ENCODE data around the gene TRAPPC14. TPM values are rescaled to one million over a fixed set of nuclear protein-coding genes. Genes with fewer than 3 reads are reported as not detected.
A peak's percentile ranks its signal among the peaks of the same experiment; 100 is the strongest.

Gene TRAPPC14
- total and polyA plus RNA-seq, 9 of the 15 experiments (the other 6 are each of a cell fraction or from before 2014, with no cell fraction given) = 0.42 to 45.9 (median 18.2) TPM

DNA sequence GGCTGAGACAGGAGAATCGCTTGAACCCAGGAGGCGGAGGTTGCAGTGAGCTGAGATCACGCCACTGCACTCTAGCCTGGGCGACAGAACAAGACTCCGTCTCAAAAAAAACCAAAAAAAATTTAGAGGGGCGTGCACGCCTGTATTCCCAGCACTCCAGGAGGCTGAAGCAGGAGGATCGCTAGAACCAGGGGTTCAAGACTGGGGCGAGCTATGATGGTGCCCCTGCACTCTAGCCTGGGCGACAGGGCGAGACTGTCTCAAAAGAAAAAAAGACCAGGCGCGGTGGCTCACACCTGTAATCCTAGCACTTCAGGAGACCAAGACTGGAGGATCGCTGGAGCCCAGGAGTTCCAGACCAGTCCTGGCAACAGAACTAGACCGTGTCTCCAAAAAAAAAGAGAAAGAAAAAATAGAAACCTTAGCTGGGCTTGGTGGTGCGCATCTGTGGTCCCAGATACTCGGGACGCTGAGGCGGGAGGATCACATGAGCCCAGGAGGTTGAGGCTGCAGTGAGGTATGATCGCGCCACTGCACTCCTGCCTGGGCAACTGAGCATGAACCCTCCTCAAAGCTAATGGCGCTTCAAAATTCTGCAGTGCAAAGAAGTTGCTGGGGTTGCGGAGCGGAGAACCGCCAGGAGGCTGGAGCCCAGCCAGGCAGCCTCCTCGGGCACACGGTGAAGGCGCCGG is 32.1 kb downstream of the TRAPPC14 start (continued):
- TF ChIP-seq, protein P1, sequence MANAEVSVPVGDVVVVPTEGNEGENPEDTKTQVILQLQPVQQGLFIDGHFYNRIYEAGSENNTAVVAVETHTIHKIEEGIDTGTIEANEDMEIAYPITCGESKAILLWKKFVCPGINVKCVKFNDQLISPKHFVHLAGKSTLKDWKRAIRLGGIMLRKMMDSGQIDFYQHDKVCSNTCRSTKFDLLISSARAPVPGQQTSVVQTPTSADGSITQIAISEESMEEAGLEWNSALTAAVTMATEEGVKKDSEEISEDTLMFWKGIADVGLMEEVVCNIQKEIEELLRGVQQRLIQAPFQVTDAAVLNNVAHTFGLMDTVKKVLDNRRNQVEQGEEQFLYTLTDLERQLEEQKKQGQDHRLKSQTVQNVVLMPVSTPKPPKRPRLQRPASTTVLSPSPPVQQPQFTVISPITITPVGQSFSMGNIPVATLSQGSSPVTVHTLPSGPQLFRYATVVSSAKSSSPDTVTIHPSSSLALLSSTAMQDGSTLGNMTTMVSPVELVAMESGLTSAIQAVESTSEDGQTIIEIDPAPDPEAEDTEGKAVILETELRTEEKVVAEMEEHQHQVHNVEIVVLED (CRISPR knock-in tag; IDR thresholded peaks at IDR 0.05) = no peak
- TF ChIP-seq BRD9 (IDR thresholded peaks at IDR 0.05; ENCODE audit: low read depth, partially characterized antibody) (no peak), BHLHE40 (IDR thresholded peaks at IDR 0.05; ENCODE audit: low read length) (no peak), RUNX1 (IDR thresholded peaks at IDR 0.05; ENCODE audit: low read depth) (no peak), ZNF133 (CRISPR knock-in tag; IDR thresholded peaks at IDR 0.05) (no peak), CUX1 (CRISPR knock-in tag; IDR thresholded peaks at IDR 0.05) (0 out of 2 replicates have a peak, but pooled peaks have one; percentile 25), RNF2 (IDR thresholded peaks at IDR 0.05) (no peak), ARNT (IDR thresholded peaks at IDR 0.05) (no peak), ZNF778 (CRISPR knock-in tag; IDR thresholded peaks at IDR 0.05) (no peak), ZNF695 (CRISPR knock-in tag; IDR thresholded peaks at IDR 0.05) (no peak), ZNF766 (CRISPR knock-in tag; conservative IDR thresholded peaks at IDR 0.05) (0 out of 2 replicates have a peak, but pooled peaks have one; percentile 42), SAFB (IDR thresholded peaks at IDR 0.05; ENCODE audit: borderline replicate concordance, low read depth, low read length) (no peak), PHF21A (IDR thresholded peaks at IDR 0.05; ENCODE audit: borderline replicate concordance, low read depth) (no peak), PHB (CRISPR knock-in tag; IDR thresholded peaks at IDR 0.05) (no peak), ETV1 (tag; conservative IDR thresholded peaks at IDR 0.05; ENCODE audit: low read depth) (peak; percentile 56; the same call in 1 of the 2 replicates), SRSF9 (IDR thresholded peaks at IDR 0.05; ENCODE audit: borderline replicate concordance, low read depth, low read length) (no peak), ZNF316 (IDR thresholded peaks at IDR 0.05) (no peak), GTF2A2 (tag; IDR thresholded peaks at IDR 0.05) (no peak), RBBP5 (IDR thresholded peaks at IDR 0.05; ENCODE audit: borderline replicate concordance, insufficient read depth, low read length, poor library complexity, severe bottlenecking) (no peak)
- TF ChIP-seq, protein P2, sequence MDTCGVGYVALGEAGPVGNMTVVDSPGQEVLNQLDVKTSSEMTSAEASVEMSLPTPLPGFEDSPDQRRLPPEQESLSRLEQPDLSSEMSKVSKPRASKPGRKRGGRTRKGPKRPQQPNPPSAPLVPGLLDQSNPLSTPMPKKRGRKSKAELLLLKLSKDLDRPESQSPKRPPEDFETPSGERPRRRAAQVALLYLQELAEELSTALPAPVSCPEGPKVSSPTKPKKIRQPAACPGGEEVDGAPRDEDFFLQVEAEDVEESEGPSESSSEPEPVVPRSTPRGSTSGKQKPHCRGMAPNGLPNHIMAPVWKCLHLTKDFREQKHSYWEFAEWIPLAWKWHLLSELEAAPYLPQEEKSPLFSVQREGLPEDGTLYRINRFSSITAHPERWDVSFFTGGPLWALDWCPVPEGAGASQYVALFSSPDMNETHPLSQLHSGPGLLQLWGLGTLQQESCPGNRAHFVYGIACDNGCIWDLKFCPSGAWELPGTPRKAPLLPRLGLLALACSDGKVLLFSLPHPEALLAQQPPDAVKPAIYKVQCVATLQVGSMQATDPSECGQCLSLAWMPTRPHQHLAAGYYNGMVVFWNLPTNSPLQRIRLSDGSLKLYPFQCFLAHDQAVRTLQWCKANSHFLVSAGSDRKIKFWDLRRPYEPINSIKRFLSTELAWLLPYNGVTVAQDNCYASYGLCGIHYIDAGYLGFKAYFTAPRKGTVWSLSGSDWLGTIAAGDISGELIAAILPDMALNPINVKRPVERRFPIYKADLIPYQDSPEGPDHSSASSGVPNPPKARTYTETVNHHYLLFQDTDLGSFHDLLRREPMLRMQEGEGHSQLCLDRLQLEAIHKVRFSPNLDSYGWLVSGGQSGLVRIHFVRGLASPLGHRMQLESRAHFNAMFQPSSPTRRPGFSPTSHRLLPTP (IDR thresholded peaks at IDR 0.05; ENCODE audit: borderline replicate concordance, extremely low read depth, insufficient read length) = no peak
